Measurements from ENCODE around the gene PRSS50. TPM values are rescaled to one million over a fixed set of nuclear protein-coding genes. Genes with fewer than 3 reads are reported as not detected.

The PRSS50 gene
- total RNA-seq, 2 donors from 2014 or later = not detected

GRCh38 chr3:46733026-46733800, 15.5 kb upstream of the PRSS50 start:
- Histone ChIP-seq H3K9ac (ENCODE audit: low read depth in 2 of 2, low read length in 2 of 2) (no peak overlapping the region), H3K27me3 (no peaks in the 10 kb centered on the region), H3K36me3 (no peaks in the 10 kb centered on the region), H3K27ac (no peak overlapping the region), H3K4me3 (no peak overlapping the region), H3K4me1 (no peaks in the 10 kb centered on the region), H3K9me3 (no peaks in the 10 kb centered on the region)
- no peak for DNase-seq
- intact Hi-C loops (cut with DNase I) = no loop called here
- TF ChIP-seq CTCF (IDR thresholded peaks at IDR 0.05) = no peak

GRCh38 chr3:46731795-46732194, 14.1 kb upstream of the PRSS50 start:
- Histone ChIP-seq H3K4me3 (no peak overlapping the region), H3K9ac (ENCODE audit: low read depth in 2 of 2, low read length in 2 of 2) (no peak overlapping the region), H3K4me1 (no peaks in the 10 kb centered on the region), H3K27me3 (no peaks in the 10 kb centered on the region), H3K27ac (no peak overlapping the region), H3K9me3 (no peaks in the 10 kb centered on the region), H3K36me3 (no peaks in the 10 kb centered on the region)
- TF ChIP-seq CTCF (IDR thresholded peaks at IDR 0.05) = no peak
- no peak for DNase-seq
- intact Hi-C loops (cut with DNase I) = no loop called here

- Histone ChIP-seq H3K4me1 (no peaks in the 10 kb centered on the region), H3K27me3 (no peaks in the 10 kb centered on the region), H3K27ac (no peak overlapping the region), H3K4me3 (no peak overlapping the region), H3K36me3 (no peaks in the 10 kb centered on the region), H3K9me3 (no peaks in the 10 kb centered on the region), H3K9ac (ENCODE audit: low read depth in 2 of 2, low read length in 2 of 2) (no peak overlapping the region)
- no peak for DNase-seq
- intact Hi-C loops (cut with DNase I) = no loop called here
- TF ChIP-seq CTCF (IDR thresholded peaks at IDR 0.05) = no peak
Observed at GRCh38 chr3:46730819-46731218, 13.2 kb upstream of the PRSS50 start.

- H3K4me3 ChIP-seq = no peak overlapping the region
- H3K9ac ChIP-seq (ENCODE audit: low read depth in 2 of 2, low read length in 2 of 2) = no peak overlapping the region
- no peaks in the 10 kb centered on the region for H3K27me3 ChIP-seq
- DNase-seq = no peak
- H3K27ac ChIP-seq = no peak overlapping the region
- H3K36me3 ChIP-seq = no peaks in the 10 kb centered on the region
- intact Hi-C loops (cut with DNase I) = no loop called here
- TF ChIP-seq CTCF (IDR thresholded peaks at IDR 0.05) = no peak
- H3K9me3 ChIP-seq = no peaks in the 10 kb centered on the region
- H3K4me1 ChIP-seq = no peaks in the 10 kb centered on the region
Observed at GRCh38 chr3:46729038-46729437, 11.4 kb upstream of the PRSS50 start.

- no peaks in the 10 kb centered on the region for H3K4me1 ChIP-seq
- no peak overlapping the region for H3K9ac ChIP-seq (ENCODE audit: low read depth in 2 of 2, low read length in 2 of 2)
- intact Hi-C loops (cut with DNase I) = no loop called here
- H3K27me3 ChIP-seq = no peaks in the 10 kb centered on the region
- H3K4me3 ChIP-seq = no peak overlapping the region
- no peak for DNase-seq
- no peak for TF ChIP-seq CTCF (IDR thresholded peaks at IDR 0.05)
- no peaks in the 10 kb centered on the region for H3K36me3 ChIP-seq
- no peak overlapping the region for H3K27ac ChIP-seq
- no peaks in the 10 kb centered on the region for H3K9me3 ChIP-seq
Observed at GRCh38 chr3:46725621-46726314, 8.1 kb upstream of the PRSS50 start.

All from colonic mucosa (tissue), 4 donors.